ENCODE results near the gene CCDC112.
A peak's percentile ranks its signal among the peaks of the same experiment; 100 is the strongest.
"Not testable (repeated sequence)": the region's sequence is repeated elsewhere in the genome, so short reads cannot be mapped to it uniquely, and the experiment has no call there.

The CCDC112 gene

GRCh38 chr5:115296124-115297022 is at the start of gene CCDC112:
CCDC112 (minus strand) TSS chr5:115296654; CDS start chr5:115296543, 111 bp downstream.
- peak; percentile 68 for FAIRE-seq
- DNase-seq (ENCODE audit: low spot score) = peak; percentile 93

GRCh38 chr5:115345344-115345743 is 48.9 kb upstream of the CCDC112 start:
- DNase-seq (ENCODE audit: low spot score) = no peak
- no peak for FAIRE-seq

- FAIRE-seq (no peak), DNase-seq (ENCODE audit: low spot score) (no peak)
Observed at GRCh38 chr5:115343855-115344254, 47.4 kb upstream of the CCDC112 start.

GRCh38 chr5:115342590-115343377 is 46.3 kb upstream of the CCDC112 start:
- DNase-seq (ENCODE audit: low spot score) (no peak), FAIRE-seq (no peak)

GRCh38 chr5:115341745-115342144 is 45.3 kb upstream of the CCDC112 start:
- DNase-seq (ENCODE audit: low spot score) (no peak), FAIRE-seq (no peak)

- DNase-seq (ENCODE audit: low spot score) = no peak
- no peak for FAIRE-seq
Observed at GRCh38 chr5:115338851-115339250, 42.4 kb upstream of the CCDC112 start.

- FAIRE-seq = no peak
- DNase-seq (ENCODE audit: low spot score) = no peak
Observed at GRCh38 chr5:115337882-115338281, 41.4 kb upstream of the CCDC112 start.

GRCh38 chr5:115336964-115337363 is 40.5 kb upstream of the CCDC112 start:
- DNase-seq (ENCODE audit: low spot score) (no peak), FAIRE-seq (no peak)

- DNase-seq (ENCODE audit: low spot score) (no peak), FAIRE-seq (no peak)
Observed at GRCh38 chr5:115336201-115336720, 39.8 kb upstream of the CCDC112 start.

GRCh38 chr5:115335301-115335700 is 38.8 kb upstream of the CCDC112 start:
- no peak for FAIRE-seq
- DNase-seq (ENCODE audit: low spot score) = no peak

GRCh38 chr5:115333164-115333563 is 36.7 kb upstream of the CCDC112 start:
- FAIRE-seq = no peak
- no peak for DNase-seq (ENCODE audit: low spot score)

GRCh38 chr5:115330830-115331229 is 34.4 kb upstream of the CCDC112 start:
- FAIRE-seq (no peak), DNase-seq (ENCODE audit: low spot score) (no peak)

GRCh38 chr5:115329475-115329874 is 33.0 kb upstream of the CCDC112 start:
- no peak for DNase-seq (ENCODE audit: low spot score)
- FAIRE-seq = no peak

- peak; percentile 5 for FAIRE-seq
- DNase-seq (ENCODE audit: low spot score) = not testable (repeated sequence)
Observed at GRCh38 chr5:115328617-115329274, 32.3 kb upstream of the CCDC112 start.

- DNase-seq (ENCODE audit: low spot score) = no peak
- no peak for FAIRE-seq
Observed at GRCh38 chr5:115325296-115325959, 29.0 kb upstream of the CCDC112 start.

GRCh38 chr5:115324021-115324420 is 27.6 kb upstream of the CCDC112 start:
- peak; percentile 27 for DNase-seq (ENCODE audit: low spot score)
- peak; percentile 73 for FAIRE-seq

GRCh38 chr5:115322729-115323128 is 26.3 kb upstream of the CCDC112 start:
- no peak for FAIRE-seq

GRCh38 chr5:115321309-115321708 is 24.9 kb upstream of the CCDC112 start:
- no peak for FAIRE-seq
- peak; percentile 25 for DNase-seq (ENCODE audit: low spot score)

More at GRCh38 chr5:115322729-115323128, 26.3 kb upstream of the CCDC112 start:
- no peak for DNase-seq (ENCODE audit: low spot score)

GRCh38 chr5:115320515-115320914 is 24.1 kb upstream of the CCDC112 start:
- FAIRE-seq = no peak

GRCh38 chr5:115320006-115320405 is 23.6 kb upstream of the CCDC112 start:
- FAIRE-seq = no peak
- no peak for DNase-seq (ENCODE audit: low spot score)

More at GRCh38 chr5:115320515-115320914, 24.1 kb upstream of the CCDC112 start:
- no peak for DNase-seq (ENCODE audit: low spot score)

- DNase-seq (ENCODE audit: low spot score) (no peak), FAIRE-seq (no peak)
Observed at GRCh38 chr5:115319007-115319406, 22.6 kb upstream of the CCDC112 start.

All from urothelium cell line (cell line).